ENCODE data around the gene THAP4. TPM values are rescaled to one million over a fixed set of nuclear protein-coding genes. Genes with fewer than 3 reads are reported as not detected.

Gene THAP4
- polyA plus RNA-seq (2012; rRNA removed): 46.0 and 64.7 TPM in 2 replicates
- 30.7 and 40.1 TPM in 2 replicates for polyA plus RNA-seq (2012; cell fraction: cytosol; rRNA removed)
- polyA plus RNA-seq (2012; cell fraction: nucleus; rRNA removed): 30.4 and 43.6 TPM in 2 replicates

GRCh38 chr2:241637018-241637794 is at the start of gene THAP4, which contains the start of gene ATG4B:
Gene THAP4 (minus strand): TSS chr2:241637158. CDS start chr2:241637017, 141 bp downstream.
Gene ATG4B (plus strand): TSS chr2:241637693. CDS start chr2:241637715, 22 bp downstream.
- peak within 1 kb of the TSS; percentile 96 to 99 for H3K27ac ChIP-seq (ENCODE audit: low read depth in 2 of 2, low read length in 1 of 2)
- no peaks in the 10 kb centered on the region for H3K9me2 ChIP-seq
- WGBS (ENCODE audit: low lambda C conversion rate): 0% methylated on average over 10 of the region's 123 CpGs
- DNase-seq: peak; percentile 95
- H3F3A ChIP-seq (replicated peaks; ENCODE audit: insufficient read depth): peaks cover 8% of the 10 kb centered on the region
- no peaks in the 10 kb centered on the region for H3K9me3 ChIP-seq
- no peaks in the 10 kb centered on the region for H3K27me3 ChIP-seq (ENCODE audit: insufficient read depth)
- peak within 1 kb of the TSS; percentile 89 for H2AFZ ChIP-seq (ENCODE audit: low read depth)
- peaks cover 3 to 22% of the 10 kb centered on the region in 2 experiments for H3K4me1 ChIP-seq (ENCODE audit: control insufficient read depth in 1 of 2, insufficient read depth in 2 of 2, low read depth in 1 of 2, low read length in 1 of 2)
- peak within 1 kb of the TSS; percentile 98 for H3K4me2 ChIP-seq
- H4K20me1 ChIP-seq (ENCODE audit: insufficient read depth): peaks cover 58% of the 10 kb centered on the region
- ChIA-PET CTCF (interaction anchor here (1.0 to 1.7 kb wide), 3 partner anchors 13 to 28 kb away, joined by 3 to 9 read pairs (median 7); no protein-coding TSS in a partner anchor), POLR2A (interaction anchor here (2.1 kb wide), 1 partner anchor 133 kb away, joined by 4 read pairs; no protein-coding TSS in a partner anchor)
- peaks cover 90% of the 10 kb centered on the region for H3K79me2 ChIP-seq (ENCODE audit: insufficient read depth)
- peaks cover 13 to 27% of the 10 kb centered on the region in 2 experiments for H3K36me3 ChIP-seq (replicated peaks in 1 of 2; ENCODE audit: control insufficient read depth in 1 of 2, insufficient read depth in 2 of 2, low read length in 1 of 2)
- H3K4me3 ChIP-seq (ENCODE audit: low read depth in 2 of 2, low read length in 1 of 2): peak within 1 kb of the TSS; percentile 92 to 96
- peak within 1 kb of the TSS; percentile 97 for H3K9ac ChIP-seq
- TF ChIP-seq GABPA (IDR thresholded peaks at IDR 0.05; ENCODE audit: low read depth) (peak; percentile 69), TAF1 (IDR thresholded peaks at IDR 0.05; ENCODE audit: borderline replicate concordance, low read depth, low read length) (peak; percentile 88), NRF1 (IDR thresholded peaks at IDR 0.05; ENCODE audit: low read depth, low read length) (0 out of 2 replicates have a peak, but pooled peaks have one; percentile 37), RFX5 (IDR thresholded peaks at IDR 0.05; ENCODE audit: low read length) (no peak), USF2 (IDR thresholded peaks at IDR 0.05; ENCODE audit: borderline replicate concordance, low read depth, low read length) (no peak), RAD21 (IDR thresholded peaks at IDR 0.05; ENCODE audit: low read length) (no peak), RCOR1 (IDR thresholded peaks at IDR 0.05; ENCODE audit: low read length) (no peak; the same call in 1 of the 2 replicates), TEAD4 (IDR thresholded peaks at IDR 0.05; ENCODE audit: borderline replicate concordance, insufficient read depth) (no peak), FOXM1 (IDR thresholded peaks at IDR 0.05; ENCODE audit: low read depth) (no peak), USF1 (IDR thresholded peaks at IDR 0.05; ENCODE audit: borderline replicate concordance, low read depth) (no peak), CTCF (IDR thresholded peaks at IDR 0.05) (no peak), FOXJ3 (CRISPR knock-in tag; IDR thresholded peaks at IDR 0.05) (no peak), MXI1 (IDR thresholded peaks at IDR 0.05; ENCODE audit: low read depth, low read length) (no peak; the same call in 1 of the 2 replicates), EP300 (IDR thresholded peaks at IDR 0.05; ENCODE audit: borderline replicate concordance in 1 of 2, low read depth in 1 of 2, low read length in 1 of 2) (no peak), NFIC (IDR thresholded peaks at IDR 0.05; ENCODE audit: borderline replicate concordance) (no peak), GATA2 (CRISPR knock-in tag; IDR thresholded peaks at IDR 0.05) (no peak), FOSL2 (IDR thresholded peaks at IDR 0.05; ENCODE audit: borderline replicate concordance, low read depth) (no peak), RXRA (IDR thresholded peaks at IDR 0.05; ENCODE audit: borderline replicate concordance, low read depth) (no peak), JUND (IDR thresholded peaks at IDR 0.05) (no peak), IRF3 (IDR thresholded peaks at IDR 0.05; ENCODE audit: low read depth, low read length) (no peak), EZH2phosphoT487 (IDR thresholded peaks at IDR 0.05; ENCODE audit: borderline replicate concordance, low read depth) (no peak), MAX (IDR thresholded peaks at IDR 0.05; ENCODE audit: low read depth) (no peak), TCF12 (IDR thresholded peaks at IDR 0.05) (no peak; the same call in 1 of the 2 replicates), PBX3 (IDR thresholded peaks at IDR 0.05) (peak; percentile 29; the same call in 1 of the 2 replicates)
